ENCODE results near the gene STARD10.

STARD10 gene

DNA sequence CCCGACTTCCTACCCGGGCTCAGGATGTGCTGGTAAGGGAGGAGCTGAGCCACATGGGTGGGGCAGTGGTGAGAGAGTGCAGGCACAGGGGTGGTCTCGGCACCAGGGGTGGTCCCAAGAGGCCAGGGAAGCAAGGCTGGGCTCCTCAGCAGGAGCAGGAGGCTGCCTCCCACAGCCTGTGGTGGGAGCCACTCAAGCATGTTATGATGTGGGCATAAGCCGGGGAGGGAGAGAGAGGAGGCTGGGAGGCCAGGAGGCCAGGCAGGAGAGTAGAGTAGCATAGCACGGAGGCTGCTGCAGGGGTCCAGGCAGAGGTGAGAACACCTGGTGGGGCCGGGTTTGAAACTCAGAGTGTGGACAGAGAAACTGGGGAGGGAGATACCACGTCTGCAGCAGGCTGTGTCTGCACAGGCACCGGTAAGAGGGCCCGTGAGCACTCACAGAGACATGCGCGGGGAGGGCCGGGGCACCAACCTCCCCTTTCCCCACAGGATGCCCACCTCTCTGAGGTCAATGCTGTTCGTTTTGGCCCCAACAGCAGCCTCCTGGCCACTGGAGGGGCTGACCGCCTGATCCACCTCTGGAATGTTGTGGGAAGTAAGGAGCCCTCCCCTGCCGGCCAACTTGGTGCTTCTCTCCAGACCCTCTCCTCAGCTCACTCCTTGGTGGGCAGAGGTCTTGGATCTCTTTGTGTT is 31.1 kb upstream of the STARD10 start:
- no peak for DNase-seq (ENCODE audit: low read depth)
- Histone ChIP-seq H3K27me3 (replicated peaks; ENCODE audit: control insufficient read depth, insufficient read depth, low read length) (no peaks in the 10 kb centered on the region), H3K4me1 (ENCODE audit: control insufficient read depth, insufficient read depth, low read length) (peaks cover 15% of the 10 kb centered on the region), H3K36me3 (ENCODE audit: control insufficient read depth, insufficient read depth, low read length, severe bottlenecking) (no peaks in the 10 kb centered on the region), H3K9me3 (ENCODE audit: control insufficient read depth, low read length) (no peaks in the 10 kb centered on the region), H3K4me3 (ENCODE audit: low read length) (no peak overlapping the region), H3K9ac (ENCODE audit: low read length) (no peak overlapping the region)

DNA sequence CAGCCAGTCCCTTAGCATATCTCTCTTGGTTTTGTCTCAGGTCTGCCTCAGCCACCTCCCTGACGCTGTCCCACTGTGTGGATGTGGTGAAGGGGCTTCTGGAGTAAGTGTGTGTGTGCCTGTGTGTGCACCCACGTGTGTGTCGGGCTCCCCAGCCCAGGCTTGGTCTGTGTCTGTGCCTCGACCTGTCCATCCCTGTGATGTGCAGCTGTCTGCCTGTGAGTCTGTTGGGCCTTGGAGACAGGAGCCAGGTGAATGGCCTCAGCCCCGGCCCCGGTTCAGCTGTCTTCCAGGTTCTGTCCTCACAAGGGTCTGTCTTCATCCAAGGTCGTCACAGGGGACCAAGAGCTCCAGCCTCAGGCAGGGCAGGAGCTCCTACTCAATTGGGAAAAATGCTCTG is 30.2 kb upstream of the STARD10 start:
- H3K36me3 ChIP-seq (ENCODE audit: control insufficient read depth, insufficient read depth, low read length, severe bottlenecking) = no peaks in the 10 kb centered on the region
- H3K9ac ChIP-seq (ENCODE audit: low read length) = no peak overlapping the region
- no peak overlapping the region for H3K4me3 ChIP-seq (ENCODE audit: low read length)
- DNase-seq (ENCODE audit: low read depth) = no peak
- H3K9me3 ChIP-seq (ENCODE audit: control insufficient read depth, low read length) = no peaks in the 10 kb centered on the region
- H3K4me1 ChIP-seq (ENCODE audit: control insufficient read depth, insufficient read depth, low read length) = peaks cover 15% of the 10 kb centered on the region
- no peaks in the 10 kb centered on the region for H3K27me3 ChIP-seq (replicated peaks; ENCODE audit: control insufficient read depth, insufficient read depth, low read length)

DNA sequence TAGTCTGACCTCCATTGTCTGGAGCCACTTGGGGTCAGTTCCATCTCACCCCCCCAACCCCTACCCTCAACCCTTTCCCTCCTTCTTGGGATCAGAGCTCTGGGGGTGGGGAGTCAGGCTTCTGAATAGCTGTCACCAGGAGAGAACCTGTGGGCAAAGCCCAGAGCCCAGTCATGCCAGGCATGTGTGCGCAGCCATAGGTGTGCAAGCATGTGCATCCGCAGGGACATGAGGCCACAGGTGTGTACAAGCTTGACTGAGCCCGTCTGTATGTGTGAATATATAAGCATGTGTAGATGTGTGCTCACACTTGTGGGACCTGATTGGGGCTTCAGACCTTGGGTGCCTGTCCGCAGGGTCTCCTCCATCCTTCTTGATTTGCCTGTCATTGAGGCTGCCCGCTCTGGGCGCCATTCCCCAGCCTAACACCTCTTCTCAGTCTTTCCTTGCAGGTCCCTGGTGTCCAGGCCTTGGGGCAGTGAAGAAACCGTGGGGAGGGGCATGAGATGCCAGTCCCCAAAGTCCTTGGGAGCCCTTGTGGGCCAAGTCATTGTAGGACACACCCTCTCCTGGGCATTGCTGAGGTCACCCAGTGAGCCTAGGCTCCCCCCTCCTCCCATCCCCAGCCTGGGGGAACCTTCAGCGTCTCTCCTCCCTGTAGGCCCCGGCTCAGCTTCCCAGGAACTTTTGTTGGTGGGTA is 29.4 kb upstream of the STARD10 start:
- Histone ChIP-seq H3K9me3 (ENCODE audit: control insufficient read depth, low read length) (no peaks in the 10 kb centered on the region), H3K4me1 (ENCODE audit: control insufficient read depth, insufficient read depth, low read length) (peaks cover 11% of the 10 kb centered on the region), H3K9ac (ENCODE audit: low read length) (no peak overlapping the region), H3K36me3 (ENCODE audit: control insufficient read depth, insufficient read depth, low read length, severe bottlenecking) (peaks cover 5% of the 10 kb centered on the region), H3K27me3 (replicated peaks; ENCODE audit: control insufficient read depth, insufficient read depth, low read length) (no peaks in the 10 kb centered on the region), H3K4me3 (ENCODE audit: low read length) (no peak overlapping the region)
- DNase-seq (ENCODE audit: low read depth) = no peak

DNA sequence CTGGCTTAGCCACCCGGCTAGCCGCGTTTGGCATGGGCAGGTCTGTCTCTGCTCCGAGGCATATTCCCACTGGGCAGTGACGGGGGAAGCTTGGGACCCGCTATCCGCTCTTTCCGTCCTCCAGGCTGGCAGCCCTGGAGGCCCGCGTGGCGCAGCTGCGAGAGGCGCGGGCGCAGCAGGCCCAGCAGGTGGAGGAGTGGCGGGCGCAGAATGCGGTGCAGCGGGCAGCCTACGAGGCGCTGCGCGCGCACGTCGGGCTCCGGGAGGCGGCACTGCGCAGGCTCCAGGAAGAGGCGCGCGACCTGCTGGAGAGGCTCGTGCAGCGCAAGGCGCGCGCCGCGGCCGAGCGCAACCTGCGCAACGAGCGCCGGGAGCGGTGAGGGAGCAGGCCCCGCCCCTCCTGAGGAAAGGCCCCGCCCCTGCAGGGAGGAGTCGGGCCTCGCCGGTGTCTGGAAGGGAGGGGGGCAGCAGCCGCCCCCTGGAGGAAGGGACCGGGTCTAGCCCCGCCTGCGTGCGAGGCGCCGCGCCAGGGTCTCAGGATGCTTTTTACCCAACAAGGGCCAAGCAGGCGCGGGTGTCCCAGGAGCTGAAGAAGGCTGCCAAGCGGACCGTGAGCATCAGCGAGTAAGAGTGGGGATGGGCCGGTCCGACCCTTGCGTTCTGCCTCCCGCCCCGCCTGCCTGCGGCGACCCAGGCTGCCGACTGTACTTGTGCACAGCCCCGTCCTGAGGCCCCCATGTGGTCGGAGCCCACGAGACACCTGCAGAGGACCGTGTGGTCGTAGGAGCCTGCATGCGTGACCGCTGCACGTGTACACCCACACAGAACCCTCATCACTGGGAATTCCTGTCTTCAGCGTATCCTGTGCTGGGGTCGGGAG is 28.3 kb upstream of the STARD10 start:
- H3K27me3 ChIP-seq (replicated peaks; ENCODE audit: control insufficient read depth, insufficient read depth, low read length) = no peaks in the 10 kb centered on the region
- peaks cover 8% of the 10 kb centered on the region for H3K4me1 ChIP-seq (ENCODE audit: control insufficient read depth, insufficient read depth, low read length)
- H3K9ac ChIP-seq (ENCODE audit: low read length) = peak overlapping the region; percentile 85
- peaks cover 6% of the 10 kb centered on the region for H3K36me3 ChIP-seq (ENCODE audit: control insufficient read depth, insufficient read depth, low read length, severe bottlenecking)
- DNase-seq (ENCODE audit: low read depth) = peak; percentile 93
- peak overlapping the region; percentile 82 for H3K4me3 ChIP-seq (ENCODE audit: low read length)
- no peaks in the 10 kb centered on the region for H3K9me3 ChIP-seq (ENCODE audit: control insufficient read depth, low read length)

DNA sequence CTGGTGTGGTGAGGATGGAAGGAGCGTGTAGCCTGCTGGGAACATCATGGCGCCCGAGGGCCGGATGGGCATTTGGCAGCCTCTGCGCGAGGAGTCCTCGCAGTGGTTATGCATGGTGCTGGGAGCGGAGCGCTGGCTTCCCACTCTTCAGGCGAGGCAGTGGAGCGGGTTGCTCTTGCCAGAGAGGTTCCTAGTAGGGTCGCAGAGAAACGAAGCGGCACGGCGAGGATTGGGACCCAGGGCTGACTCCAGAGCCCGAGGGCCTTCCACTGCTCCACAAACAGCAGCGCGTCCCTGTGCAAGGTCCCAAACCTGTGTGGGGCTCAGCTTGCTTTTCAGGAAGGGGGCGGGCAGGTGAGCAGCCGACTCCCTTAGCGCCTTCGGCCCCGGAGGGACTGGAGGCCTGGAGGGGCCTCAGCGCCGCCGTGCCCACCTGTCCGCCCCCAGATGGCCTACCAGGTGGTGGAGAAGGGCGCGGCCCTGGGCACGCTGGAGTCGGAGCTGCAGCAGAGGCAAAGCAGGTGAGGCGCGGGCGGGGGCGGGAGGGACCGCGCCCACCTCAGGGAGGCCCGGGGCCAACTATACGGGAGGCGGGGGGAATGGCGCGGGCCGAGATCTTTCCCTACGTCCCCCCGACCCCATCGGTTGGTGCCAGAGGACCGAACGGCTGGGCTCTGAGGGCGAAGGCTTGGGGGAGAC is 27.5 kb upstream of the STARD10 start:
- DNase-seq (ENCODE audit: low read depth) = no peak
- peaks cover 8% of the 10 kb centered on the region for H3K4me1 ChIP-seq (ENCODE audit: control insufficient read depth, insufficient read depth, low read length)
- H3K27me3 ChIP-seq (replicated peaks; ENCODE audit: control insufficient read depth, insufficient read depth, low read length) = no peaks in the 10 kb centered on the region
- no peaks in the 10 kb centered on the region for H3K9me3 ChIP-seq (ENCODE audit: control insufficient read depth, low read length)
- H3K4me3 ChIP-seq (ENCODE audit: low read length) = peak overlapping the region; percentile 82
- H3K36me3 ChIP-seq (ENCODE audit: control insufficient read depth, insufficient read depth, low read length, severe bottlenecking) = peaks cover 6% of the 10 kb centered on the region
- H3K9ac ChIP-seq (ENCODE audit: low read length) = peak overlapping the region; percentile 85

DNA sequence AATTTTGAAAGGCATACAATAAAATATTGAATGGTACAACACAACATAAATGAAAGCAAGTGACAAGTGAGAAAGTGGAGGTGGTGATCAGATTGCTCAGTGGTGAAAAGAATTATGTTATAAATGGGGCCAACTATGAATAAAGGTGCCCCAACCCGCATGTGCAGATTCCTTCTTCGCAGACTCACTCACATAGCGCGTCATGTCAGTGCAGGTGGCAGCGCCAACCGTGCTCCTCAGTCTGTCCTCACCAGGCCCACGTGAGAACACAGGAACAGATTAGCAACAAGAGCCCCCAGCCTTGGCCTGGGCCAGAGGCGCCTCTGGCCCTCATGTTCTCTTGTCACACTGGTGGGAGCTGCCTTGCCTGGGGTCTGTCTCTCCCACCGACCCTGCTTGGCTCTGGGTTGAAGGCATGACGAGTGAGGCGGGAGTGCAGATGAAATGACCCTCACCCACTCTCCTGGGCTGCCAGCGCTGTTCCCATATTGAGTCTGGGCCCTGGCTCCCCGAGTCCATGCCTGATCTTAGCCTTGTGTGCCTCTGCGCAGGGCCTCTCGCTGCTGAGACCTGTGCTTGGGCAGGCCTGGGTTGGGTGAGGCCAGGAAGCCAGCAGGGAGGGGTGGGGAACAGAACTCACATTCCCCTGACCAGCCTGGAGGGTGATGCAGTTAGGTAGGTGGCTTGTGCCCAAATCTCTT is 26.7 kb upstream of the STARD10 start:
- Histone ChIP-seq H3K9me3 (ENCODE audit: control insufficient read depth, low read length) (no peaks in the 10 kb centered on the region), H3K9ac (ENCODE audit: low read length) (no peak overlapping the region), H3K27me3 (replicated peaks; ENCODE audit: control insufficient read depth, insufficient read depth, low read length) (no peaks in the 10 kb centered on the region), H3K4me3 (ENCODE audit: low read length) (no peak overlapping the region), H3K36me3 (ENCODE audit: control insufficient read depth, insufficient read depth, low read length, severe bottlenecking) (peaks cover 6% of the 10 kb centered on the region), H3K4me1 (ENCODE audit: control insufficient read depth, insufficient read depth, low read length) (peaks cover 9% of the 10 kb centered on the region)
- no peak for DNase-seq (ENCODE audit: low read depth)

DNA sequence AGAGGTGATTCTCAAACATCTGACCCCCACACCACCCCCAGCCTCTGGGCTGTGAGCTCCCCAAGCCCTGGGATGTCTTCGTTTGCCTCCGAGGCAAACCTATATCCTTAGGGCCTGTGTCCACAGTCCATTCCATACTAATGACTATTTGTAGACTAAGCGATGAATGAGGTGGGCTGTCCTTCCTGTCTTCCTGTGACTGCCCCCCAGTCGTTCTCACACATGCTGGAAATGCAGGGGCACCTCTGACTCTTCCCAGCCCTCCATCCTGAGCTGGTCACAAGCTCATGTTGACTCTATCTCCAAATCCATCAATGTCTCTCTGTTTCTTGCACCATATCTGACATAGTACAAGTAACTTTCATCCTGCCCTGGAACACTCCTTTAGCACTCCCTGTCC is 25.1 kb upstream of the STARD10 start:
- H3K9me3 ChIP-seq (ENCODE audit: control insufficient read depth, low read length) = no peaks in the 10 kb centered on the region
- peaks cover 15% of the 10 kb centered on the region for H3K4me1 ChIP-seq (ENCODE audit: control insufficient read depth, insufficient read depth, low read length)
- H3K4me3 ChIP-seq (ENCODE audit: low read length) = no peak overlapping the region
- no peak overlapping the region for H3K9ac ChIP-seq (ENCODE audit: low read length)
- no peak for DNase-seq (ENCODE audit: low read depth)
- no peaks in the 10 kb centered on the region for H3K27me3 ChIP-seq (replicated peaks; ENCODE audit: control insufficient read depth, insufficient read depth, low read length)
- peaks cover 6% of the 10 kb centered on the region for H3K36me3 ChIP-seq (ENCODE audit: control insufficient read depth, insufficient read depth, low read length, severe bottlenecking)

DNA sequence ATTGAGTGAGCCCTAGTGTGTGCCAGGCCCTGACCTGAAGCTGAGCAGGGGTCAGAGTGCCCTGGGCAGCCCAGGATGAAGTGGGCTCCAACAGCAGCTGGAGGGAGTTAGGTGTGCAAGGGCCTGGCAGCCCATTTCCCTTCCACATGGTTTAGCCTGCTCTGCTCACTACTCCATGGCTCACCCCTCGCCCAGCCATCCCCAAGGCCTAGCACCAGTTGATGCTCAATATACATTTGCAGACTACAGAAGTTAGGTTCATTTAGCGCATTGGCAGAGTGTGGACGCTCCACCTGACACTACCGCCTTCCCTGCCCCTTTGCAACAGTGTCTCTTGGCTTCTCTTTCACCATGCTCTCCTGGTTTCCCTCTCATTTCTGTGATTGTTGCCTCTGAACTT is 24.1 kb upstream of the STARD10 start:
- Histone ChIP-seq H3K4me1 (ENCODE audit: control insufficient read depth, insufficient read depth, low read length) (peaks cover 23% of the 10 kb centered on the region), H3K9ac (ENCODE audit: low read length) (no peak overlapping the region), H3K27me3 (replicated peaks; ENCODE audit: control insufficient read depth, insufficient read depth, low read length) (no peaks in the 10 kb centered on the region), H3K4me3 (ENCODE audit: low read length) (no peak overlapping the region), H3K9me3 (ENCODE audit: control insufficient read depth, low read length) (no peaks in the 10 kb centered on the region), H3K36me3 (ENCODE audit: control insufficient read depth, insufficient read depth, low read length, severe bottlenecking) (peaks cover 6% of the 10 kb centered on the region)
- no peak for DNase-seq (ENCODE audit: low read depth)

DNA sequence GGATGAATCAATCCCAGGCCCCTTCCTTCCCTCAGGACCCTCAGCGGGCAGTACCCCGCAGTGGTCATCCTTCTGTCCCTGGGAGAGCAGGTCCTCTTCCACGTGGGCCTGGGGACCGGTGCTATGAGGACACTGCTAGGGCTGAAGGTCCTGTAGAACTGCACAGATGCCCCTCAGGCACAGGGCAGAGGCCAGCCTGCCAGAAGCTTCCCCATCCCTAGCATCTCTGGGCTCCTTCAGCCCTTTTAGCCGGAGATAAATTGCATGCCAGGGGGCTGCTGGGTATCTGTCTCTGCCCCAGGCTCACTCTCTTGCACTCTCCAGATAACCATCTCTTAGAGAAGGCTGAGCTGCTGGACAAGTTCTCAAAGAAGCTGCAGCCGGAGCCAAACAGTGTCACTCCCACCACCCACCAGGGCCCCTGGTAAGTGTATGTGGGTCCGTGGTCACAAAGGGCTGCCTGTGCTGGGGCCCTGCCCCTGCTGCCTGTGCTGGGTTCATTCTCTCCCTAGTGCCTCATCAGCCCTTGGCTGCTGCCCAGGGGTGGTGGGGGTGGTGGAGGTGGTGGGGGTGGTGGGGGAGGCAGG is 22.6 kb upstream of the STARD10 start:
- no peak overlapping the region for H3K9ac ChIP-seq (ENCODE audit: low read length)
- peaks cover 6% of the 10 kb centered on the region for H3K36me3 ChIP-seq (ENCODE audit: control insufficient read depth, insufficient read depth, low read length, severe bottlenecking)
- no peak for DNase-seq (ENCODE audit: low read depth)
- H3K27me3 ChIP-seq (replicated peaks; ENCODE audit: control insufficient read depth, insufficient read depth, low read length) = no peaks in the 10 kb centered on the region
- peaks cover 25% of the 10 kb centered on the region for H3K4me1 ChIP-seq (ENCODE audit: control insufficient read depth, insufficient read depth, low read length)
- H3K9me3 ChIP-seq (ENCODE audit: control insufficient read depth, low read length) = no peaks in the 10 kb centered on the region
- H3K4me3 ChIP-seq (ENCODE audit: low read length) = no peak overlapping the region

DNA sequence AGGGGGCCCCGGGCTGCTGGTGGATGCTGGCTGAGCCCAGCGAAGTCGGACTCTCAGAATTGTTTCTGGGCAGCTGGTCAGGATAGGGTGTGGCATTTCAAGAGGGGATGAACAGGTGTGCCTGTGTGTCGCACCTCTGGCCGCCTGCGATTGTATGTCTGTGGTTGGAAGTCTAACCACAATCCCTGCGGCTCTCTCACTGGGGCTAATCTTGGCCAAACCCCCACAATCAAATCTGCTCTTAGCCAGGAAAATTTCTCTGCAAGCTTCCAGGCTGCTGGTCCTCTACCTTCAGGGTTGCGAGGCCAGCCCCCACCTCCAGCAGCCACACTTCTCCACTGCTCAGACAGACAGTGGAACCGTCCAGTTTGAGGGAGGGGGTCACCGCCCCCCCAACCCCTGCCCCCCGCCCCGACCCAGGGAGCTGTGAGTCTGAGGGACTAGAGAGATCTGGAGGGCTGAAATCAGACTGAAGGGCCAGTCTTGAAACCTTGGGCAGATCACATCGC is 21.3 kb upstream of the STARD10 start:
- H3K4me3 ChIP-seq (ENCODE audit: low read length) = peak overlapping the region; percentile 92
- peaks cover 6% of the 10 kb centered on the region for H3K36me3 ChIP-seq (ENCODE audit: control insufficient read depth, insufficient read depth, low read length, severe bottlenecking)
- H3K9ac ChIP-seq (ENCODE audit: low read length) = peak overlapping the region; percentile 90
- no peaks in the 10 kb centered on the region for H3K9me3 ChIP-seq (ENCODE audit: control insufficient read depth, low read length)
- H3K27me3 ChIP-seq (replicated peaks; ENCODE audit: control insufficient read depth, insufficient read depth, low read length) = no peaks in the 10 kb centered on the region
- DNase-seq (ENCODE audit: low read depth) = no peak
- peaks cover 26% of the 10 kb centered on the region for H3K4me1 ChIP-seq (ENCODE audit: control insufficient read depth, insufficient read depth, low read length)
